H9 (cell line): ENCODE data around the gene EXD1. TPM values are rescaled to one million over a fixed set of nuclear protein-coding genes. Genes with fewer than 3 reads are reported as not detected.
"Not testable (repeated sequence)": the region's sequence is repeated elsewhere in the genome, so short reads cannot be mapped to it uniquely, and the experiment has no call there.

ENCODE experiments used
- DNase-seq: peaks from one replicate; pipeline ENCODE4 v3.0.0-alpha.2; 2017
- H2AFZ ChIP-seq: one replicate; pipeline ENCODE4 v1.6.1; 2013; ENCODE audit warnings: mild to moderate bottlenecking, low read length, control low read depth, moderate library complexity
- H2AK5ac ChIP-seq: 2 replicates; pipeline ENCODE4 v1.6.1; 2013; ENCODE audit warnings: low read length, control low read depth, mixed read lengths; ENCODE audit not compliant: insufficient read length
- H2BK120ac ChIP-seq: one replicate; pipeline ENCODE4 v1.6.1; 2013; ENCODE audit warnings: low read depth, mild to moderate bottlenecking, low read length, control low read depth, inconsistent platforms; ENCODE audit not compliant: poor library complexity, severe bottlenecking
- H2BK12ac ChIP-seq: 2 replicates; pipeline ENCODE4 v1.6.1; 2013; ENCODE audit warnings: low read length, control low read depth, mixed read lengths, low read depth; ENCODE audit not compliant: insufficient read length
- H2BK15ac ChIP-seq: 2 replicates; pipeline ENCODE4 v1.6.1; 2013; ENCODE audit warnings: low read depth, low read length, control low read depth
- H2BK20ac ChIP-seq: one replicate; pipeline ENCODE4 v1.6.1; 2013; ENCODE audit warnings: low read depth, mild to moderate bottlenecking, low read length, control low read depth, inconsistent platforms; ENCODE audit not compliant: poor library complexity, severe bottlenecking
- H2BK5ac ChIP-seq: 2 replicates; pipeline ENCODE4 v1.6.1; 2013; ENCODE audit warnings: low read length, control low read depth, mixed read lengths; ENCODE audit not compliant: insufficient read length
- H3K14ac ChIP-seq: 2 replicates; pipeline ENCODE4 v1.6.1; 2013; ENCODE audit warnings: low read length, control low read depth; ENCODE audit not compliant: insufficient read depth
- H3K18ac ChIP-seq: 2 replicates; pipeline ENCODE4 v1.6.1; 2013; ENCODE audit warnings: low read depth, mild to moderate bottlenecking, mixed read lengths, low read length, control low read depth; ENCODE audit not compliant: insufficient read length
- H3K23ac ChIP-seq: 2 replicates; pipeline ENCODE4 v1.6.1; 2013; ENCODE audit warnings: low read length, control low read depth, mixed read lengths, low read depth; ENCODE audit not compliant: insufficient read length
- H3K23me2 ChIP-seq: 2 replicates; pipeline ENCODE4 v1.6.1; 2013; ENCODE audit warnings: low read depth, mild to moderate bottlenecking, mixed read lengths, low read length, control low read depth; ENCODE audit not compliant: insufficient read length, poor library complexity, severe bottlenecking
- H3K27ac ChIP-seq: 2 replicates; pipeline ENCODE4 v1.5.1; 2013; ENCODE audit warnings: low read length, control low read depth, mixed read lengths, low read depth; ENCODE audit not compliant: insufficient read length
- H3K27me3 ChIP-seq: 2 replicates; pipeline ENCODE4 v1.6.1; 2013; ENCODE audit warnings: low read length, control low read depth, inconsistent platforms; ENCODE audit not compliant: insufficient read depth
- H3K4ac ChIP-seq: 2 replicates; pipeline ENCODE4 v1.6.1; 2013; ENCODE audit warnings: low read depth, mild to moderate bottlenecking, control low read depth, inconsistent platforms, low read length, moderate library complexity
- H3K4me1 ChIP-seq: 2 replicates; pipeline ENCODE4 v1.6.1; 2013; ENCODE audit warnings: low read length, control low read depth, inconsistent platforms; ENCODE audit not compliant: insufficient read depth
- H3K4me2 ChIP-seq: 2 replicates; pipeline ENCODE4 v1.6.1; 2013; ENCODE audit warnings: low read length, control low read depth, mixed read lengths; ENCODE audit not compliant: insufficient read length, insufficient read depth
- H3K56ac ChIP-seq: 2 replicates; pipeline ENCODE4 v1.6.1; 2013; ENCODE audit warnings: low read depth, mild to moderate bottlenecking, mixed read lengths, low read length, control low read depth; ENCODE audit not compliant: insufficient read length
- H3K79me1 ChIP-seq: 2 replicates; pipeline ENCODE4 v1.6.1; 2013; ENCODE audit warnings: low read depth, mild to moderate bottlenecking, moderate library complexity, low read length, control low read depth, inconsistent platforms; ENCODE audit not compliant: insufficient read depth, poor library complexity, severe bottlenecking
- H3K79me2 ChIP-seq: 2 replicates; pipeline ENCODE4 v1.6.1; 2013; ENCODE audit warnings: low read length, control low read depth, inconsistent platforms; ENCODE audit not compliant: insufficient read depth
- H3K9ac ChIP-seq: 2 replicates; pipeline ENCODE4 v1.6.1; 2013; ENCODE audit warnings: low read length, control low read depth, mixed read lengths; ENCODE audit not compliant: insufficient read length; ENCODE audit errors: extremely low read depth
- H3K9me3 ChIP-seq: one replicate; pipeline ENCODE4 v1.6.1; 2013; ENCODE audit warnings: low read depth, low read length, inconsistent platforms; ENCODE audit not compliant: control insufficient read depth
- H3T11ph ChIP-seq: one replicate; pipeline ENCODE4 v1.6.1; 2013; ENCODE audit warnings: mild to moderate bottlenecking, low read length, control low read depth, inconsistent platforms
- H4K20me1 ChIP-seq: one replicate; pipeline ENCODE4 v1.6.1; 2013; ENCODE audit not compliant: control insufficient read depth, insufficient read length, insufficient read depth
- H4K5ac ChIP-seq: 2 replicates; pipeline ENCODE4 v1.6.1; 2013; ENCODE audit warnings: low read depth, mild to moderate bottlenecking, mixed read lengths, low read length, control low read depth; ENCODE audit not compliant: insufficient read length
- H4K8ac ChIP-seq: replicated peaks from 2 replicates; pipeline ENCODE4 v1.6.1; 2013; ENCODE audit warnings: low read length, control low read depth, mixed read lengths, low read depth; ENCODE audit not compliant: insufficient read length
- H4K91ac ChIP-seq: 2 replicates; pipeline ENCODE4 v1.6.1; 2013; ENCODE audit warnings: low read depth, mild to moderate bottlenecking, moderate library complexity, mixed read lengths, low read length, control low read depth; ENCODE audit not compliant: insufficient read length
- H3K27ac Mint-ChIP-seq, 3 experiments: 2 replicates in 2 of 3; 3 replicates in 1 of 3; pipeline ENCODE4 v1.8.0; 2020 to 2021; ENCODE audit warnings: mixed read lengths in 3 of 3, mild to moderate bottlenecking in 1 of 3, moderate library complexity in 1 of 3
- H3K27me3 Mint-ChIP-seq: 2 replicates; pipeline ENCODE4 v1.8.0; 2021; ENCODE audit warnings: low read depth, mild to moderate bottlenecking, moderate library complexity, mixed read lengths
- H3K36me3 Mint-ChIP-seq, 3 experiments: 2 replicates in 2 of 3; 3 replicates in 1 of 3; pipeline ENCODE4 v1.8.0; 2020 to 2021; ENCODE audit warnings: low read depth in 3 of 3, mixed read lengths in 3 of 3; ENCODE audit not compliant: insufficient read depth in 1 of 3
- H3K4me1 Mint-ChIP-seq, 2 experiments: 2 replicates each; pipeline ENCODE4 v1.8.0; 2020; ENCODE audit warnings: mixed read lengths in 2 of 2
- H3K4me3 Mint-ChIP-seq, 2 experiments: 2 replicates in 1 of 2; 3 replicates in 1 of 2; pipeline ENCODE4 v1.8.0; 2020 to 2021; ENCODE audit warnings: mild to moderate bottlenecking in 2 of 2, mixed read lengths in 2 of 2, moderate library complexity in 1 of 2
- H3K9me3 Mint-ChIP-seq, 2 experiments: 2 replicates in 1 of 2; 3 replicates in 1 of 2; pipeline ENCODE4 v1.8.0; 2020; ENCODE audit warnings: mild to moderate bottlenecking in 2 of 2, mixed read lengths in 2 of 2, moderate library complexity in 1 of 2
- CTCF ChIP-seq: fragments of 200-600 bp; sonication (generic); conservative IDR thresholded peaks from 3 replicates; pipeline ENCODE4 v1.8.0; 2021; ENCODE audit warnings: antibody characterized with exemption, mild to moderate bottlenecking
- WGBS: extraction: QIAGEN DNeasy Blood & Tissue Kit; methylation state at CpG from one replicate; pipeline ENCODE4 v1.1.7; 2013; ENCODE audit warnings: missing lambda C conversion rate, low lambda C conversion rate, mixed read lengths; ENCODE audit not compliant: insufficient read length; ENCODE audit errors: extremely low coverage; 5-methylcytosine and 5-hydroxymethylcytosine counted together
- total RNA-seq: library from RNA; stranded (reverse); gene quantifications from 2 replicates; pipeline ENCODE4 v1.2.1, GENCODE V29; 2021

Gene EXD1
- total RNA-seq, 1 experiment from 2014 or later, result not detected

GRCh38 chr15:41235929-41236328, 5.4 kb upstream of the EXD1 start:
- Mint-ChIP-seq H3K4me3 (no peak overlapping the region), H3K27me3 (no peaks in the 10 kb centered on the region), H3K27ac (no peak overlapping the region), H3K9me3 (no peaks in the 10 kb centered on the region), H3K4me1 (peaks cover 11 to 15% of the 10 kb centered on the region in 2 experiments; a peak in 3 of 4 replicates), H3K36me3 (no peaks in the 10 kb centered on the region; a peak in 1 of 7 replicates)
- no peak overlapping the region for H2BK5ac ChIP-seq
- no peak overlapping the region for H4K8ac ChIP-seq
- H3K9me3 ChIP-seq, result no peaks in the 10 kb centered on the region
- H3K14ac ChIP-seq, result no peak overlapping the region
- no peak overlapping the region for H2BK120ac ChIP-seq
- no peaks in the 10 kb centered on the region for H3K79me1 ChIP-seq
- H3T11ph ChIP-seq, result no peak overlapping the region
- no peak overlapping the region for H3K9ac ChIP-seq
- no peak overlapping the region for H2BK12ac ChIP-seq
- H3K18ac ChIP-seq, result no peak overlapping the region
- no peak overlapping the region for H2AFZ ChIP-seq
- H3K79me2 ChIP-seq, result no peaks in the 10 kb centered on the region
- H2BK20ac ChIP-seq, result no peak overlapping the region
- H3K4me2 ChIP-seq, result no peak overlapping the region
- H3K23ac ChIP-seq, result no peak overlapping the region
- no peak overlapping the region for H4K91ac ChIP-seq
- no peaks in the 10 kb centered on the region for H3K4me1 ChIP-seq
- H3K23me2 ChIP-seq, result no peaks in the 10 kb centered on the region
- no peak for DNase-seq
- H4K20me1 ChIP-seq, result no peaks in the 10 kb centered on the region
- H4K5ac ChIP-seq, result no peak overlapping the region
- no peak overlapping the region for H3K4ac ChIP-seq
- H3K56ac ChIP-seq, result no peak overlapping the region
- no peak overlapping the region for H2BK15ac ChIP-seq
- TF ChIP-seq CTCF, result no peak
- no peak overlapping the region for H2AK5ac ChIP-seq
- no peak overlapping the region for H3K27ac ChIP-seq
- no peaks in the 10 kb centered on the region for H3K27me3 ChIP-seq

- not testable (repeated sequence) for H3K27me3 Mint-ChIP-seq, H2AK5ac ChIP-seq, H2BK5ac ChIP-seq, H3K14ac ChIP-seq, H3T11ph ChIP-seq, H3K27ac ChIP-seq, H3K4ac ChIP-seq, H2BK12ac ChIP-seq, H2AFZ ChIP-seq, H3K9ac ChIP-seq, H3K23me2 ChIP-seq, H3K27me3 ChIP-seq, H3K9me3 Mint-ChIP-seq, H3K4me1 ChIP-seq, DNase-seq, H3K4me3 Mint-ChIP-seq, H3K18ac ChIP-seq, H4K8ac ChIP-seq, H3K56ac ChIP-seq, H3K79me1 ChIP-seq, H4K20me1 ChIP-seq, H2BK20ac ChIP-seq, H3K4me2 ChIP-seq, H4K5ac ChIP-seq, H2BK120ac ChIP-seq, H3K9me3 ChIP-seq, H4K91ac ChIP-seq, H2BK15ac ChIP-seq, H3K23ac ChIP-seq, H3K79me2 ChIP-seq, H3K36me3 Mint-ChIP-seq
- no CpG with 5 or more reads among the region's 5 CpGs for WGBS
- H3K27ac Mint-ChIP-seq, result peak overlapping the region in 1 of 3 experiments; percentile 19; a peak in 1 of 7 replicates
- H3K4me1 Mint-ChIP-seq, result peaks cover 11 to 15% of the 10 kb centered on the region in 2 experiments; a peak in 3 of 4 replicates
Measured at GRCh38 chr15:41235228-41235627, 4.7 kb upstream of the EXD1 start.
